Neural progenitor cell (in vitro differentiated cells): ENCODE results near the gene APCS.

Source experiments
- CTCF ChIP-seq: fragments of 200-600 bp; sonication (generic); IDR thresholded peaks from 2 replicates; pipeline ENCODE4 v1.5.1; 2017; ENCODE audit warnings: antibody characterized with exemption, mild to moderate bottlenecking
- EZH2 ChIP-seq: fragments of 200-600 bp; sonication (generic); IDR thresholded peaks from 2 replicates; pipeline ENCODE4 v1.6.1; 2017; ENCODE audit warnings: antibody characterized with exemption, mild to moderate bottlenecking, moderate library complexity

DNA sequence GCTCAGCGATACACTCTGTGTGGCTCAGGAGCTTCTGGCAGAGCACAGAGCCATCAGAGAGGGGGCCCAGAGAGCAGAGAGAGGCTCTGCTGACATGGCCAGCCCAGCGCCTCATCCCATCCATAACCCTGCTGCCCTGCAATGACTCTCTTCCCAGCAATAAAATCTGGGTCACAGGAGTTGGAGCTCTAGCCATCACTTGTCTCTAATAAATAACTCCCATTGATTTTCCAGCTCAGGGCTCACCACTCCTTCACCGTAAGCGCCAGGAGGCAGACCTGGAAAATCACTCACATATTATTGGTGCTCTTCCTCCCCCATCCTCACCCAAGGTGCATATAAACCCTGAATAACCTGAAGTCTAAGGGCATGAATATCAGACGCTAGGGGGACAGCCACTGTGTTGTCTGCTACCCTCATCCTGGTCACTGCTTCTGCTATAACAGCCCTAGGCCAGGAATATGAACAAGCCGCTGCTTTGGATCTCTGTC, at the start of gene APCS:
- no peak for TF ChIP-seq CTCF
- no peak for TF ChIP-seq EZH2
